Activated T-cell treated with anti-CD3 and anti-CD28 coated beads, Interleukin-2, amount 50 U/mL, for 24 hours (primary cell): ENCODE measurements around the gene C16orf74.

Experiments
- DNase-seq: peaks from one replicate; pipeline ENCODE4 v3.0.0-alpha.2; 2020
- H3K27ac Mint-ChIP-seq: 2 replicates; pipeline ENCODE4 v1.8.0; 2020; ENCODE audit warnings: mild to moderate bottlenecking, mixed read lengths
- H3K27me3 Mint-ChIP-seq: 2 replicates; pipeline ENCODE4 v1.8.0; 2020; ENCODE audit warnings: mixed read lengths
- H3K36me3 Mint-ChIP-seq: 2 replicates; pipeline ENCODE4 v1.8.0; 2020; ENCODE audit warnings: low read depth, mixed read lengths
- H3K4me1 Mint-ChIP-seq: 2 replicates; pipeline ENCODE4 v1.8.0; 2020; ENCODE audit warnings: low read depth, mixed read lengths
- H3K4me3 Mint-ChIP-seq: 2 replicates; pipeline ENCODE4 v1.8.0; 2020; ENCODE audit warnings: mild to moderate bottlenecking, moderate library complexity, mixed read lengths
- H3K9me3 Mint-ChIP-seq: 2 replicates; pipeline ENCODE4 v1.8.0; 2020; ENCODE audit warnings: mixed read lengths

The C16orf74 gene

GRCh38 chr16:85689950-85690320 is 61.0 kb downstream of the C16orf74 start:
- no peak for DNase-seq
- no peak overlapping the region for H3K4me3 Mint-ChIP-seq

GRCh38 chr16:85689285-85689949 is 61.5 kb downstream of the C16orf74 start:
- no peak overlapping the region for H3K27ac Mint-ChIP-seq
- H3K9me3 Mint-ChIP-seq, result no peaks in the 10 kb centered on the region
- DNase-seq, result no peak
- peaks cover 3% of the 10 kb centered on the region for H3K27me3 Mint-ChIP-seq
- H3K4me1 Mint-ChIP-seq, result peaks cover 17% of the 10 kb centered on the region
- peaks cover 38% of the 10 kb centered on the region for H3K36me3 Mint-ChIP-seq
- H3K4me3 Mint-ChIP-seq, result peak overlapping the region; percentile 68

More at GRCh38 chr16:85689950-85690320, 61.0 kb downstream of the C16orf74 start:
- Mint-ChIP-seq H3K4me1 (peaks cover 17% of the 10 kb centered on the region), H3K36me3 (peaks cover 34% of the 10 kb centered on the region), H3K27me3 (peaks cover 6% of the 10 kb centered on the region), H3K9me3 (no peaks in the 10 kb centered on the region), H3K27ac (no peak overlapping the region)

GRCh38 chr16:85688586-85689284 is 62.2 kb downstream of the C16orf74 start, which contains the start of gene GINS2:
TSS of gene GINS2 (minus strand) at chr16:85688954. CDS start at chr16:85688898, 56 bp downstream.
- peak within 1 kb of the TSS; percentile 90 for H3K4me3 Mint-ChIP-seq
- DNase-seq, result peak; percentile 94
- peaks cover 45% of the 10 kb centered on the region for H3K36me3 Mint-ChIP-seq
- H3K27ac Mint-ChIP-seq, result peak within 1 kb of the TSS; percentile 89
- peaks cover 3% of the 10 kb centered on the region for H3K27me3 Mint-ChIP-seq
- H3K4me1 Mint-ChIP-seq, result peaks cover 17% of the 10 kb centered on the region
- H3K9me3 Mint-ChIP-seq, result no peaks in the 10 kb centered on the region

- H3K27ac Mint-ChIP-seq, result peak overlapping the region; percentile 89
- H3K9me3 Mint-ChIP-seq, result no peaks in the 10 kb centered on the region
These were observed 63.0 kb downstream of the C16orf74 start for GRCh38 chr16:85687651-85688471.

GRCh38 chr16:85686912-85687591 is 63.8 kb downstream of the C16orf74 start:
- no peaks in the 10 kb centered on the region for H3K9me3 Mint-ChIP-seq
- no peak for DNase-seq
- peaks cover 17% of the 10 kb centered on the region for H3K4me1 Mint-ChIP-seq
- H3K27ac Mint-ChIP-seq, result peak overlapping the region; percentile 70
- peaks cover 61% of the 10 kb centered on the region for H3K36me3 Mint-ChIP-seq
- no peaks in the 10 kb centered on the region for H3K27me3 Mint-ChIP-seq
- peak overlapping the region; percentile 90 for H3K4me3 Mint-ChIP-seq

More at GRCh38 chr16:85687651-85688471, 63.0 kb downstream of the C16orf74 start:
- Mint-ChIP-seq H3K27me3 (peaks cover 3% of the 10 kb centered on the region), H3K36me3 (peaks cover 54% of the 10 kb centered on the region), H3K4me3 (peak overlapping the region; percentile 90), H3K4me1 (peaks cover 17% of the 10 kb centered on the region)
- DNase-seq, result no peak

- DNase-seq, result no peak
- H3K27me3 Mint-ChIP-seq, result no peaks in the 10 kb centered on the region
- no peak overlapping the region for H3K4me3 Mint-ChIP-seq
- peaks cover 20% of the 10 kb centered on the region for H3K4me1 Mint-ChIP-seq
- no peaks in the 10 kb centered on the region for H3K9me3 Mint-ChIP-seq
- peaks cover 78% of the 10 kb centered on the region for H3K36me3 Mint-ChIP-seq
- H3K27ac Mint-ChIP-seq, result no peak overlapping the region
These were observed 65.6 kb downstream of the C16orf74 start for GRCh38 chr16:85685251-85685650.

- Mint-ChIP-seq H3K4me1 (peaks cover 19% of the 10 kb centered on the region), H3K27me3 (no peaks in the 10 kb centered on the region), H3K4me3 (no peak overlapping the region), H3K27ac (no peak overlapping the region), H3K36me3 (peaks cover 95% of the 10 kb centered on the region), H3K9me3 (no peaks in the 10 kb centered on the region)
- DNase-seq, result no peak
These were observed 67.5 kb downstream of the C16orf74 start for GRCh38 chr16:85683363-85683762.

- Mint-ChIP-seq H3K4me3 (no peak overlapping the region), H3K36me3 (peaks cover 95% of the 10 kb centered on the region), H3K27me3 (no peaks in the 10 kb centered on the region)
These were observed 68.4 kb downstream of the C16orf74 start for GRCh38 chr16:85682516-85682915.

GRCh38 chr16:85681255-85681654 is 69.6 kb downstream of the C16orf74 start:
- no peaks in the 10 kb centered on the region for H3K9me3 Mint-ChIP-seq
- DNase-seq, result no peak
- no peaks in the 10 kb centered on the region for H3K27me3 Mint-ChIP-seq
- H3K27ac Mint-ChIP-seq, result no peak overlapping the region
- H3K36me3 Mint-ChIP-seq, result peaks cover 95% of the 10 kb centered on the region
- H3K4me1 Mint-ChIP-seq, result peaks cover 15% of the 10 kb centered on the region
- H3K4me3 Mint-ChIP-seq, result no peak overlapping the region

More at GRCh38 chr16:85682516-85682915, 68.4 kb downstream of the C16orf74 start:
- Mint-ChIP-seq H3K9me3 (no peaks in the 10 kb centered on the region), H3K27ac (no peak overlapping the region), H3K4me1 (peaks cover 21% of the 10 kb centered on the region)
- DNase-seq, result no peak

GRCh38 chr16:85680352-85680944 is 70.4 kb downstream of the C16orf74 start:
- Mint-ChIP-seq H3K4me1 (peaks cover 15% of the 10 kb centered on the region), H3K27ac (no peak overlapping the region), H3K4me3 (no peak overlapping the region), H3K27me3 (no peaks in the 10 kb centered on the region), H3K9me3 (no peaks in the 10 kb centered on the region), H3K36me3 (peaks cover 95% of the 10 kb centered on the region)
- no peak for DNase-seq

GRCh38 chr16:85679870-85680269 is 71.0 kb downstream of the C16orf74 start:
- no peaks in the 10 kb centered on the region for H3K27me3 Mint-ChIP-seq
- DNase-seq, result no peak
- H3K27ac Mint-ChIP-seq, result no peak overlapping the region
- peaks cover 95% of the 10 kb centered on the region for H3K36me3 Mint-ChIP-seq
- peaks cover 19% of the 10 kb centered on the region for H3K4me1 Mint-ChIP-seq
- no peak overlapping the region for H3K4me3 Mint-ChIP-seq
- H3K9me3 Mint-ChIP-seq, result no peaks in the 10 kb centered on the region

- H3K27ac Mint-ChIP-seq, result no peak overlapping the region
- DNase-seq, result no peak
- peaks cover 96% of the 10 kb centered on the region for H3K36me3 Mint-ChIP-seq
- H3K4me1 Mint-ChIP-seq, result peaks cover 21% of the 10 kb centered on the region
- H3K4me3 Mint-ChIP-seq, result no peak overlapping the region
- no peaks in the 10 kb centered on the region for H3K9me3 Mint-ChIP-seq
- no peaks in the 10 kb centered on the region for H3K27me3 Mint-ChIP-seq
These were observed 72.1 kb downstream of the C16orf74 start for GRCh38 chr16:85678821-85679220.

GRCh38 chr16:85678016-85678415 is 72.9 kb downstream of the C16orf74 start:
- DNase-seq, result no peak
- Mint-ChIP-seq H3K4me3 (no peak overlapping the region), H3K27ac (no peak overlapping the region), H3K9me3 (no peaks in the 10 kb centered on the region), H3K4me1 (peaks cover 21% of the 10 kb centered on the region), H3K36me3 (peaks cover 95% of the 10 kb centered on the region), H3K27me3 (no peaks in the 10 kb centered on the region)
